ENCODE data around the gene LDHAL6A.

Gene LDHAL6A

GRCh38 chr11:18490319-18490718, 34.7 kb downstream of the LDHAL6A start:
- no peak overlapping the region for H3K9ac ChIP-seq (ENCODE audit: low read length in 2 of 2)
- H3K4me3 ChIP-seq (ENCODE audit: low read length in 2 of 2), result no peak overlapping the region
- no peaks in the 10 kb centered on the region for H3K27me3 ChIP-seq (ENCODE audit: control insufficient read depth in 1 of 2, insufficient read depth in 2 of 2, low read length in 2 of 2)
- H3K9me3 ChIP-seq (ENCODE audit: control insufficient read depth in 2 of 2, low read length in 2 of 2), result no peaks in the 10 kb centered on the region
- peaks cover 17 to 29% of the 10 kb centered on the region in 2 donors for H3K36me3 ChIP-seq (ENCODE audit: control insufficient read depth in 2 of 2, insufficient read depth in 2 of 2, low read length in 2 of 2)
- H3K4me1 ChIP-seq (ENCODE audit: control insufficient read depth, insufficient read depth, low read length), result no peaks in the 10 kb centered on the region
- no peak overlapping the region for H3K27ac ChIP-seq (ENCODE audit: low read length)

GRCh38 chr11:18490736-18491485, 35.3 kb downstream of the LDHAL6A start:
- Histone ChIP-seq H3K9ac (ENCODE audit: low read length in 2 of 2) (no peak overlapping the region), H3K27me3 (ENCODE audit: control insufficient read depth in 1 of 2, insufficient read depth in 2 of 2, low read length in 2 of 2) (no peaks in the 10 kb centered on the region), H3K4me1 (ENCODE audit: control insufficient read depth, insufficient read depth, low read length) (no peaks in the 10 kb centered on the region), H3K27ac (ENCODE audit: low read length) (no peak overlapping the region), H3K9me3 (ENCODE audit: control insufficient read depth in 2 of 2, low read length in 2 of 2) (no peaks in the 10 kb centered on the region), H3K36me3 (ENCODE audit: control insufficient read depth in 2 of 2, insufficient read depth in 2 of 2, low read length in 2 of 2) (peaks cover 16 to 27% of the 10 kb centered on the region in 2 donors), H3K4me3 (ENCODE audit: low read length in 2 of 2) (no peak overlapping the region)

- no peaks in the 10 kb centered on the region for H3K4me1 ChIP-seq (ENCODE audit: control insufficient read depth, insufficient read depth, low read length)
- H3K36me3 ChIP-seq (ENCODE audit: control insufficient read depth in 2 of 2, insufficient read depth in 2 of 2, low read length in 2 of 2), result peaks cover 15 to 24% of the 10 kb centered on the region in 2 donors
- no peak overlapping the region for H3K4me3 ChIP-seq (ENCODE audit: low read length in 2 of 2)
- no peak overlapping the region for H3K9ac ChIP-seq (ENCODE audit: low read length in 2 of 2)
- H3K27ac ChIP-seq (ENCODE audit: low read length), result no peak overlapping the region
- no peaks in the 10 kb centered on the region for H3K27me3 ChIP-seq (ENCODE audit: control insufficient read depth in 1 of 2, insufficient read depth in 2 of 2, low read length in 2 of 2)
- no peaks in the 10 kb centered on the region for H3K9me3 ChIP-seq (ENCODE audit: control insufficient read depth in 2 of 2, low read length in 2 of 2)
Observed at GRCh38 chr11:18491924-18492323, 36.3 kb downstream of the LDHAL6A start.

GRCh38 chr11:18492888-18493287, 37.2 kb downstream of the LDHAL6A start:
- H3K4me3 ChIP-seq (ENCODE audit: low read length in 2 of 2), result no peak overlapping the region
- H3K27me3 ChIP-seq (ENCODE audit: control insufficient read depth in 1 of 2, insufficient read depth in 2 of 2, low read length in 2 of 2), result no peaks in the 10 kb centered on the region
- no peak overlapping the region for H3K27ac ChIP-seq (ENCODE audit: low read length)
- no peaks in the 10 kb centered on the region for H3K9me3 ChIP-seq (ENCODE audit: control insufficient read depth in 2 of 2, low read length in 2 of 2)
- no peak overlapping the region for H3K9ac ChIP-seq (ENCODE audit: low read length in 2 of 2)
- no peaks in the 10 kb centered on the region for H3K4me1 ChIP-seq (ENCODE audit: control insufficient read depth, insufficient read depth, low read length)
- peaks cover 15 to 26% of the 10 kb centered on the region in 2 donors for H3K36me3 ChIP-seq (ENCODE audit: control insufficient read depth in 2 of 2, insufficient read depth in 2 of 2, low read length in 2 of 2)

- H3K36me3 ChIP-seq (ENCODE audit: control insufficient read depth in 2 of 2, insufficient read depth in 2 of 2, low read length in 2 of 2), result peaks cover 18 to 28% of the 10 kb centered on the region in 2 donors
Observed at GRCh38 chr11:18493310-18493709, 37.7 kb downstream of the LDHAL6A start.

GRCh38 chr11:18495271-18495670, 39.6 kb downstream of the LDHAL6A start:
- H3K27me3 ChIP-seq (ENCODE audit: control insufficient read depth in 1 of 2, insufficient read depth in 2 of 2, low read length in 2 of 2), result no peaks in the 10 kb centered on the region
- H3K27ac ChIP-seq (ENCODE audit: low read length), result no peak overlapping the region
- no peaks in the 10 kb centered on the region for H3K9me3 ChIP-seq (ENCODE audit: control insufficient read depth in 2 of 2, low read length in 2 of 2)
- H3K36me3 ChIP-seq (ENCODE audit: control insufficient read depth in 2 of 2, insufficient read depth in 2 of 2, low read length in 2 of 2), result peaks cover 15 to 32% of the 10 kb centered on the region in 2 donors
- no peak overlapping the region for H3K4me3 ChIP-seq (ENCODE audit: low read length in 2 of 2)
- H3K9ac ChIP-seq (ENCODE audit: low read length in 2 of 2), result no peak overlapping the region
- no peaks in the 10 kb centered on the region for H3K4me1 ChIP-seq (ENCODE audit: control insufficient read depth, insufficient read depth, low read length)

More at GRCh38 chr11:18493310-18493709, 37.7 kb downstream of the LDHAL6A start:
- Histone ChIP-seq H3K4me1 (ENCODE audit: control insufficient read depth, insufficient read depth, low read length) (no peaks in the 10 kb centered on the region), H3K9ac (ENCODE audit: low read length in 2 of 2) (no peak overlapping the region), H3K4me3 (ENCODE audit: low read length in 2 of 2) (no peak overlapping the region), H3K27me3 (ENCODE audit: control insufficient read depth in 1 of 2, insufficient read depth in 2 of 2, low read length in 2 of 2) (no peaks in the 10 kb centered on the region), H3K27ac (ENCODE audit: low read length) (no peak overlapping the region), H3K9me3 (ENCODE audit: control insufficient read depth in 2 of 2, low read length in 2 of 2) (no peaks in the 10 kb centered on the region)

GRCh38 chr11:18495703-18496102, 40.0 kb downstream of the LDHAL6A start:
- no peak overlapping the region for H3K9ac ChIP-seq (ENCODE audit: low read length in 2 of 2)
- H3K4me1 ChIP-seq (ENCODE audit: control insufficient read depth, insufficient read depth, low read length), result no peaks in the 10 kb centered on the region
- peaks cover 11 to 28% of the 10 kb centered on the region in 2 donors for H3K36me3 ChIP-seq (ENCODE audit: control insufficient read depth in 2 of 2, insufficient read depth in 2 of 2, low read length in 2 of 2)
- no peaks in the 10 kb centered on the region for H3K27me3 ChIP-seq (ENCODE audit: control insufficient read depth in 1 of 2, insufficient read depth in 2 of 2, low read length in 2 of 2)
- no peak overlapping the region for H3K4me3 ChIP-seq (ENCODE audit: low read length in 2 of 2)
- no peaks in the 10 kb centered on the region for H3K9me3 ChIP-seq (ENCODE audit: control insufficient read depth in 2 of 2, low read length in 2 of 2)
- no peak overlapping the region for H3K27ac ChIP-seq (ENCODE audit: low read length)

GRCh38 chr11:18498039-18498438, 42.4 kb downstream of the LDHAL6A start:
- H3K36me3 ChIP-seq (ENCODE audit: control insufficient read depth in 2 of 2, insufficient read depth in 2 of 2, low read length in 2 of 2), result peaks cover 16 to 32% of the 10 kb centered on the region in 2 donors
- H3K9ac ChIP-seq (ENCODE audit: low read length in 2 of 2), result no peak overlapping the region

GRCh38 chr11:18501629-18502028, 46.0 kb downstream of the LDHAL6A start:
- Histone ChIP-seq H3K9ac (ENCODE audit: low read length in 2 of 2) (no peak overlapping the region), H3K4me1 (ENCODE audit: control insufficient read depth, insufficient read depth, low read length) (no peaks in the 10 kb centered on the region), H3K27me3 (ENCODE audit: control insufficient read depth in 1 of 2, insufficient read depth in 2 of 2, low read length in 2 of 2) (no peaks in the 10 kb centered on the region), H3K9me3 (ENCODE audit: control insufficient read depth in 2 of 2, low read length in 2 of 2) (no peaks in the 10 kb centered on the region), H3K36me3 (ENCODE audit: control insufficient read depth in 2 of 2, insufficient read depth in 2 of 2, low read length in 2 of 2) (peaks cover 14 to 32% of the 10 kb centered on the region in 2 donors), H3K4me3 (ENCODE audit: low read length in 2 of 2) (no peak overlapping the region), H3K27ac (ENCODE audit: low read length) (no peak overlapping the region)

More at GRCh38 chr11:18498039-18498438, 42.4 kb downstream of the LDHAL6A start:
- Histone ChIP-seq H3K27ac (ENCODE audit: low read length) (no peak overlapping the region), H3K4me1 (ENCODE audit: control insufficient read depth, insufficient read depth, low read length) (no peaks in the 10 kb centered on the region), H3K9me3 (ENCODE audit: control insufficient read depth in 2 of 2, low read length in 2 of 2) (no peaks in the 10 kb centered on the region), H3K27me3 (ENCODE audit: control insufficient read depth in 1 of 2, insufficient read depth in 2 of 2, low read length in 2 of 2) (no peaks in the 10 kb centered on the region), H3K4me3 (ENCODE audit: low read length in 2 of 2) (no peak overlapping the region)

- Histone ChIP-seq H3K36me3 (ENCODE audit: control insufficient read depth in 2 of 2, insufficient read depth in 2 of 2, low read length in 2 of 2) (peaks cover 21 to 35% of the 10 kb centered on the region in 2 donors), H3K4me3 (ENCODE audit: low read length in 2 of 2) (no peak overlapping the region), H3K9me3 (ENCODE audit: control insufficient read depth in 2 of 2, low read length in 2 of 2) (no peaks in the 10 kb centered on the region), H3K9ac (ENCODE audit: low read length in 2 of 2) (no peak overlapping the region), H3K27ac (ENCODE audit: low read length) (no peak overlapping the region), H3K27me3 (ENCODE audit: control insufficient read depth in 1 of 2, insufficient read depth in 2 of 2, low read length in 2 of 2) (no peaks in the 10 kb centered on the region), H3K4me1 (ENCODE audit: control insufficient read depth, insufficient read depth, low read length) (no peaks in the 10 kb centered on the region)
Observed at GRCh38 chr11:18502352-18502751, 46.7 kb downstream of the LDHAL6A start.

GRCh38 chr11:18521122-18521521, 65.5 kb downstream of the LDHAL6A start:
- H3K36me3 ChIP-seq (ENCODE audit: control insufficient read depth in 2 of 2, insufficient read depth in 2 of 2, low read length in 2 of 2), result peaks cover 4 to 5% of the 10 kb centered on the region in 2 donors
- H3K27me3 ChIP-seq (ENCODE audit: control insufficient read depth in 1 of 2, insufficient read depth in 2 of 2, low read length in 2 of 2), result no peaks in the 10 kb centered on the region
- H3K4me1 ChIP-seq (ENCODE audit: control insufficient read depth, insufficient read depth, low read length), result no peaks in the 10 kb centered on the region
- no peaks in the 10 kb centered on the region for H3K9me3 ChIP-seq (ENCODE audit: control insufficient read depth in 2 of 2, low read length in 2 of 2)
- H3K9ac ChIP-seq (ENCODE audit: low read length in 2 of 2), result no peak overlapping the region
- no peak overlapping the region for H3K27ac ChIP-seq (ENCODE audit: low read length)
- no peak overlapping the region for H3K4me3 ChIP-seq (ENCODE audit: low read length in 2 of 2)

All from stomach smooth muscle (tissue), 2 donors.